ENCODE measurements around the gene POU6F2.
"Not testable (repeated sequence)": the region's sequence is repeated elsewhere in the genome, so short reads cannot be mapped to it uniquely, and the experiment has no call there.

Gene POU6F2

GRCh38 chr7:38978491-38978890, 782 bp downstream of the POU6F2 start:
- DNase-seq: no peak

GRCh38 chr7:38992203-38992602, 14.5 kb downstream of the POU6F2 start:
- DNase-seq: no peak

GRCh38 chr7:39001595-39001994, 23.9 kb downstream of the POU6F2 start:
- no peak for DNase-seq

GRCh38 chr7:39002755-39003154, 25.0 kb downstream of the POU6F2 start:
- no peak for DNase-seq

GRCh38 chr7:39005036-39005435, 27.3 kb downstream of the POU6F2 start:
- no peak for DNase-seq

GRCh38 chr7:39005461-39005860, 27.8 kb downstream of the POU6F2 start:
- no peak for DNase-seq

GRCh38 chr7:39013049-39013939, 35.6 kb downstream of the POU6F2 start:
- DNase-seq: not testable (repeated sequence)

GRCh38 chr7:39016609-39017008, 38.9 kb downstream of the POU6F2 start:
- DNase-seq: no peak

GRCh38 chr7:39017369-39017915, 39.7 kb downstream of the POU6F2 start:
- no peak for DNase-seq

GRCh38 chr7:39022796-39023195, 45.1 kb downstream of the POU6F2 start:
- DNase-seq: no peak

GRCh38 chr7:39027491-39027890, 49.8 kb downstream of the POU6F2 start:
- no peak for DNase-seq

GRCh38 chr7:39033885-39034624, 56.3 kb downstream of the POU6F2 start:
- DNase-seq: no peak

- DNase-seq: no peak
Observed at GRCh38 chr7:39035156-39035555, 57.4 kb downstream of the POU6F2 start.

GRCh38 chr7:39035903-39036302, 58.2 kb downstream of the POU6F2 start:
- no peak for DNase-seq

GRCh38 chr7:39042670-39043069, 65.0 kb downstream of the POU6F2 start:
- no peak for DNase-seq

- no peak for DNase-seq
Observed at GRCh38 chr7:39043531-39043930, 65.8 kb downstream of the POU6F2 start.

GRCh38 chr7:39044489-39044888, 66.8 kb downstream of the POU6F2 start:
- no peak for DNase-seq

GRCh38 chr7:39045231-39045630, 67.5 kb downstream of the POU6F2 start:
- no peak for DNase-seq

GRCh38 chr7:39051279-39051678, 73.6 kb downstream of the POU6F2 start:
- DNase-seq: no peak

GRCh38 chr7:39051707-39052106, 74.0 kb downstream of the POU6F2 start:
- DNase-seq: no peak

- DNase-seq: no peak
Observed at GRCh38 chr7:39054731-39055130, 77.0 kb downstream of the POU6F2 start.

GRCh38 chr7:39056153-39056552, 78.4 kb downstream of the POU6F2 start:
- no peak for DNase-seq
